GM12878 (cell line): Measurements from ENCODE around the gene RHBG. TPM values are rescaled to one million over a fixed set of nuclear protein-coding genes. Genes with fewer than 3 reads are reported as not detected.

Source experiments
- CBFB ChIP-seq: IDR thresholded peaks from 2 replicates; pipeline ENCODE4 v1.6.1; 2016; ENCODE audit warnings: antibody characterized with exemption, low read depth
- CHD1 ChIP-seq: IDR thresholded peaks from 2 replicates; pipeline ENCODE4 v1.6.1; 2012; ENCODE audit warnings: low read depth, low read length, improper control_type of control experiment
- CREM ChIP-seq: IDR thresholded peaks from 2 replicates; pipeline ENCODE4 v1.6.1; 2014; ENCODE audit warnings: antibody characterized with exemption, low read depth
- EGR1 ChIP-seq, 2 experiments: IDR thresholded peaks; 1 replicate in 1 of 2; 2 replicates in 1 of 2; pipeline ENCODE4 v1.6.1; 2011 to 2012; ENCODE audit warnings: low read depth in 2 of 2, low read length in 2 of 2, borderline replicate concordance in 1 of 2, mild to moderate bottlenecking in 1 of 2, moderate library complexity in 1 of 2
- ESRRA ChIP-seq: IDR thresholded peaks from 2 replicates; pipeline ENCODE4 v1.6.1; 2012; ENCODE audit warnings: mild to moderate bottlenecking, low read length, improper control_type of control experiment
- HCFC1 ChIP-seq: fragments of 150-350 bp; IDR thresholded peaks from 2 replicates; pipeline ENCODE4 v1.6.1; 2014; ENCODE audit warnings: low read length
- KAT2A ChIP-seq: conservative IDR thresholded peaks from 2 replicates; pipeline ENCODE4 v1.6.1; 2011; ENCODE audit warnings: low read depth, low read length; ENCODE audit not compliant: control insufficient read depth
- LARP7 ChIP-seq: fragments of 450-650 bp; IDR thresholded peaks from 2 replicates; pipeline ENCODE4 v1.6.1; 2017; ENCODE audit warnings: mild to moderate bottlenecking
- MEF2A ChIP-seq: IDR thresholded peaks from 2 replicates; pipeline ENCODE4 v1.6.1; 2011; ENCODE audit warnings: low read depth, mild to moderate bottlenecking, low read length, moderate library complexity; ENCODE audit not compliant: insufficient read depth
- MXI1 ChIP-seq: fragments of 150-350 bp; IDR thresholded peaks from 2 replicates; pipeline ENCODE4 v1.6.1; 2011; ENCODE audit warnings: low read depth, mild to moderate bottlenecking, inconsistent platforms, low read length, improper control_type of control experiment
- MYB ChIP-seq: fragments of 150-350 bp; IDR thresholded peaks from 2 replicates; pipeline ENCODE4 v1.6.1; 2014; ENCODE audit warnings: mild to moderate bottlenecking, low read depth, low read length, borderline replicate concordance
- RB1 ChIP-seq: fragments of 450-650 bp; formaldehyde crosslinking; IDR thresholded peaks from 2 replicates; pipeline ENCODE4 v1.6.1; 2017; ENCODE audit warnings: mild to moderate bottlenecking, borderline replicate concordance
- RBBP5 ChIP-seq: fragments of 200-600 bp; sonication (generic); conservative IDR thresholded peaks from 2 replicates; pipeline ENCODE4 v1.6.1; 2016
- SMAD5 ChIP-seq: IDR thresholded peaks from 2 replicates; pipeline ENCODE4 v1.6.1; 2016; ENCODE audit warnings: antibody characterized with exemption, low read depth
- SUPT20H ChIP-seq: IDR thresholded peaks from 2 replicates; pipeline ENCODE4 v1.6.1; 2011; ENCODE audit warnings: low read depth, mild to moderate bottlenecking, low read length, moderate library complexity, borderline replicate concordance; ENCODE audit not compliant: control insufficient read depth
- ZBED1 ChIP-seq: IDR thresholded peaks from 2 replicates; pipeline ENCODE4 v1.6.1; 2016; ENCODE audit warnings: borderline replicate concordance
- polyA plus RNA-seq, 11 experiments: library from polyadenylated mRNA; depleted of rRNA in 4 of 11; unstranded in 6 of 11; stranded (reverse) in 5 of 11; fragments of >200 nt; fragmentation: Nextera tagmentation in 4 of 11; fragmentation: Illumina TruSeq in 1 of 11; extraction: Ambion mirVana in 4 of 11; extraction: Trizol in 1 of 11; gene quantifications; 1 replicate in 1 of 11; 2 replicates in 10 of 11; pipeline versions ENCODE4 v1.2.1 to v1.2.3, GENCODE V29; 2011 to 2016; ENCODE audit warnings: inconsistent platforms in 2 of 11, missing spikeins in 2 of 11, low read depth in 1 of 11
- total RNA-seq, 4 experiments: library from RNA; depleted of rRNA in 3 of 4; stranded (reverse); fragments of >200 nt in 3 of 4; fragmentation: Illumina TruSeq in 1 of 4; extraction: Trizol in 1 of 4; gene quantifications; 2 replicates each; pipeline versions ENCODE4 v1.2.1 to v1.2.3, GENCODE V29; 2013 to 2021
- TF ChIP-seq, protein P1 (sequence below): fragments of 150-350 bp; IDR thresholded peaks from 2 replicates; pipeline ENCODE4 v1.6.1; 2016; ENCODE audit warnings: low read depth, low read length
- TF ChIP-seq, protein P2 (sequence below): fragments of 450-650 bp; IDR thresholded peaks from 2 replicates; pipeline ENCODE4 v1.6.1; 2016; ENCODE audit warnings: mild to moderate bottlenecking, moderate library complexity, borderline replicate concordance
- TF ChIP-seq, protein P3 (sequence below): IDR thresholded peaks from 2 replicates; pipeline ENCODE4 v1.6.1; 2012; ENCODE audit warnings: improper control_type of control experiment, low read depth, low read length; ENCODE audit not compliant: insufficient replicate concordance

RHBG gene
- total and polyA plus RNA-seq, 10 of the 15 experiments (the other 5 are each of a cell fraction or from before 2014, with no cell fraction given), result not detected

DNA sequence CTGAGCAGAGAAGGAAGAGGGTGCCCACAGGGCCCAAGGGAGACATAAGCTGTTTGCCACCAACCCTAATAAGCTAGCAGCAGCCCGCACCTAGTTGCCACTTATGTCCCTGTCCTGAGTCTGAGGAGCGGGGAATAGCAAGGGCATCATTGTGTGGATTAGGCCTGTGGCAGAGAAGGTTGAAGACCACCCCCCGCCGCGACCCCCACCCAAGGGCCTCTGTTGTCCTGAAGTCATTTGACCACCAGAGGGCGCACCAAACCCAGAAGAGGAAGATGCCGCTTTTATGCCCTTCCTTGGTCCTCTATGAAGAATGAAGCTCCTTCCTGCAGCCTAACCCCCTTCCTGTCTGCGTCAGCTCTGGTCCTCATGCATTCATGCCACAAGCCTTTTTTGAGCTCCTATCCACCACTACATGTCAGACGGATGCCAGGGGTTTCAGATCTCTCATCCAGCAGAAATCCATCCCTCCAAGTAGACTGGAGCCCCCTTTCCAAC lies 16.6 kb downstream of the RHBG start (continued):
- TF ChIP-seq, protein P1, sequence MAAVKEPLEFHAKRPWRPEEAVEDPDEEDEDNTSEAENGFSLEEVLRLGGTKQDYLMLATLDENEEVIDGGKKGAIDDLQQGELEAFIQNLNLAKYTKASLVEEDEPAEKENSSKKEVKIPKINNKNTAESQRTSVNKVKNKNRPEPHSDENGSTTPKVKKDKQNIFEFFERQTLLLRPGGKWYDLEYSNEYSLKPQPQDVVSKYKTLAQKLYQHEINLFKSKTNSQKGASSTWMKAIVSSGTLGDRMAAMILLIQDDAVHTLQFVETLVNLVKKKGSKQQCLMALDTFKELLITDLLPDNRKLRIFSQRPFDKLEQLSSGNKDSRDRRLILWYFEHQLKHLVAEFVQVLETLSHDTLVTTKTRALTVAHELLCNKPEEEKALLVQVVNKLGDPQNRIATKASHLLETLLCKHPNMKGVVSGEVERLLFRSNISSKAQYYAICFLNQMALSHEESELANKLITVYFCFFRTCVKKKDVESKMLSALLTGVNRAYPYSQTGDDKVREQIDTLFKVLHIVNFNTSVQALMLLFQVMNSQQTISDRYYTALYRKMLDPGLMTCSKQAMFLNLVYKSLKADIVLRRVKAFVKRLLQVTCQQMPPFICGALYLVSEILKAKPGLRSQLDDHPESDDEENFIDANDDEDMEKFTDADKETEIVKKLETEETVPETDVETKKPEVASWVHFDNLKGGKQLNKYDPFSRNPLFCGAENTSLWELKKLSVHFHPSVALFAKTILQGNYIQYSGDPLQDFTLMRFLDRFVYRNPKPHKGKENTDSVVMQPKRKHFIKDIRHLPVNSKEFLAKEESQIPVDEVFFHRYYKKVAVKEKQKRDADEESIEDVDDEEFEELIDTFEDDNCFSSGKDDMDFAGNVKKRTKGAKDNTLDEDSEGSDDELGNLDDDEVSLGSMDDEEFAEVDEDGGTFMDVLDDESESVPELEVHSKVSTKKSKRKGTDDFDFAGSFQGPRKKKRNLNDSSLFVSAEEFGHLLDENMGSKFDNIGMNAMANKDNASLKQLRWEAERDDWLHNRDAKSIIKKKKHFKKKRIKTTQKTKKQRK, result no peak
- TF ChIP-seq RBBP5 (no peak), ESRRA (no peak), EGR1 (IDR thresholded peaks at IDR 0.05; ENCODE audit: borderline replicate concordance in 1 of 2, low read depth in 2 of 2, low read length in 2 of 2) (no peak), MYB (no peak), SUPT20H (no peak), MXI1 (no peak), MEF2A (no peak), KAT2A (no peak), ZBED1 (no peak), CBFB (no peak), RB1 (peak; percentile 19; the same call in 1 of the 2 replicates), HCFC1 (no peak), CHD1 (no peak), SMAD5 (no peak), LARP7 (peak; percentile 34; the same call in 1 of the 2 replicates), CREM (no peak)
- TF ChIP-seq, protein P2, sequence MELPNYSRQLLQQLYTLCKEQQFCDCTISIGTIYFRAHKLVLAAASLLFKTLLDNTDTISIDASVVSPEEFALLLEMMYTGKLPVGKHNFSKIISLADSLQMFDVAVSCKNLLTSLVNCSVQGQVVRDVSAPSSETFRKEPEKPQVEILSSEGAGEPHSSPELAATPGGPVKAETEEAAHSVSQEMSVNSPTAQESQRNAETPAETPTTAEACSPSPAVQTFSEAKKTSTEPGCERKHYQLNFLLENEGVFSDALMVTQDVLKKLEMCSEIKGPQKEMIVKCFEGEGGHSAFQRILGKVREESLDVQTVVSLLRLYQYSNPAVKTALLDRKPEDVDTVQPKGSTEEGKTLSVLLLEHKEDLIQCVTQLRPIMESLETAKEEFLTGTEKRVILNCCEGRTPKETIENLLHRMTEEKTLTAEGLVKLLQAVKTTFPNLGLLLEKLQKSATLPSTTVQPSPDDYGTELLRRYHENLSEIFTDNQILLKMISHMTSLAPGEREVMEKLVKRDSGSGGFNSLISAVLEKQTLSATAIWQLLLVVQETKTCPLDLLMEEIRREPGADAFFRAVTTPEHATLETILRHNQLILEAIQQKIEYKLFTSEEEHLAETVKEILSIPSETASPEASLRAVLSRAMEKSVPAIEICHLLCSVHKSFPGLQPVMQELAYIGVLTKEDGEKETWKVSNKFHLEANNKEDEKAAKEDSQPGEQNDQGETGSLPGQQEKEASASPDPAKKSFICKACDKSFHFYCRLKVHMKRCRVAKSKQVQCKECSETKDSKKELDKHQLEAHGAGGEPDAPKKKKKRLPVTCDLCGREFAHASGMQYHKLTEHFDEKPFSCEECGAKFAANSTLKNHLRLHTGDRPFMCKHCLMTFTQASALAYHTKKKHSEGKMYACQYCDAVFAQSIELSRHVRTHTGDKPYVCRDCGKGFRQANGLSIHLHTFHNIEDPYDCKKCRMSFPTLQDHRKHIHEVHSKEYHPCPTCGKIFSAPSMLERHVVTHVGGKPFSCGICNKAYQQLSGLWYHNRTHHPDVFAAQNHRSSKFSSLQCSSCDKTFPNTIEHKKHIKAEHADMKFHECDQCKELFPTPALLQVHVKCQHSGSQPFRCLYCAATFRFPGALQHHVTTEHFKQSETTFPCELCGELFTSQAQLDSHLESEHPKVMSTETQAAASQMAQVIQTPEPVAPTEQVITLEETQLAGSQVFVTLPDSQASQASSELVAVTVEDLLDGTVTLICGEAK, result no peak
- TF ChIP-seq, protein P3, sequence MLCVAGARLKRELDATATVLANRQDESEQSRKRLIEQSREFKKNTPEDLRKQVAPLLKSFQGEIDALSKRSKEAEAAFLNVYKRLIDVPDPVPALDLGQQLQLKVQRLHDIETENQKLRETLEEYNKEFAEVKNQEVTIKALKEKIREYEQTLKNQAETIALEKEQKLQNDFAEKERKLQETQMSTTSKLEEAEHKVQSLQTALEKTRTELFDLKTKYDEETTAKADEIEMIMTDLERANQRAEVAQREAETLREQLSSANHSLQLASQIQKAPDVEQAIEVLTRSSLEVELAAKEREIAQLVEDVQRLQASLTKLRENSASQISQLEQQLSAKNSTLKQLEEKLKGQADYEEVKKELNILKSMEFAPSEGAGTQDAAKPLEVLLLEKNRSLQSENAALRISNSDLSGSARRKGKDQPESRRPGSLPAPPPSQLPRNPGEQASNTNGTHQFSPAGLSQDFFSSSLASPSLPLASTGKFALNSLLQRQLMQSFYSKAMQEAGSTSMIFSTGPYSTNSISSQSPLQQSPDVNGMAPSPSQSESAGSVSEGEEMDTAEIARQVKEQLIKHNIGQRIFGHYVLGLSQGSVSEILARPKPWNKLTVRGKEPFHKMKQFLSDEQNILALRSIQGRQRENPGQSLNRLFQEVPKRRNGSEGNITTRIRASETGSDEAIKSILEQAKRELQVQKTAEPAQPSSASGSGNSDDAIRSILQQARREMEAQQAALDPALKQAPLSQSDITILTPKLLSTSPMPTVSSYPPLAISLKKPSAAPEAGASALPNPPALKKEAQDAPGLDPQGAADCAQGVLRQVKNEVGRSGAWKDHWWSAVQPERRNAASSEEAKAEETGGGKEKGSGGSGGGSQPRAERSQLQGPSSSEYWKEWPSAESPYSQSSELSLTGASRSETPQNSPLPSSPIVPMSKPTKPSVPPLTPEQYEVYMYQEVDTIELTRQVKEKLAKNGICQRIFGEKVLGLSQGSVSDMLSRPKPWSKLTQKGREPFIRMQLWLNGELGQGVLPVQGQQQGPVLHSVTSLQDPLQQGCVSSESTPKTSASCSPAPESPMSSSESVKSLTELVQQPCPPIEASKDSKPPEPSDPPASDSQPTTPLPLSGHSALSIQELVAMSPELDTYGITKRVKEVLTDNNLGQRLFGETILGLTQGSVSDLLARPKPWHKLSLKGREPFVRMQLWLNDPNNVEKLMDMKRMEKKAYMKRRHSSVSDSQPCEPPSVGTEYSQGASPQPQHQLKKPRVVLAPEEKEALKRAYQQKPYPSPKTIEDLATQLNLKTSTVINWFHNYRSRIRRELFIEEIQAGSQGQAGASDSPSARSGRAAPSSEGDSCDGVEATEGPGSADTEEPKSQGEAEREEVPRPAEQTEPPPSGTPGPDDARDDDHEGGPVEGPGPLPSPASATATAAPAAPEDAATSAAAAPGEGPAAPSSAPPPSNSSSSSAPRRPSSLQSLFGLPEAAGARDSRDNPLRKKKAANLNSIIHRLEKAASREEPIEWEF, result no peak
